DND-41 (cell line): Measurements from ENCODE around the gene PAFAH1B2.

Source experiments
- EZH2 ChIP-seq: IDR thresholded peaks from 3 replicates; pipeline ENCODE4 v1.6.1; 2012; ENCODE audit warnings: borderline replicate concordance, low read depth, mild to moderate bottlenecking, moderate library complexity, low read length, inconsistent platforms; ENCODE audit not compliant: severe bottlenecking
- TF ChIP-seq, protein P1 (sequence below): IDR thresholded peaks from 2 replicates; pipeline ENCODE4 v1.5.1; 2012; ENCODE audit warnings: borderline replicate concordance, low read length, moderate library complexity, mild to moderate bottlenecking; ENCODE audit not compliant: poor library complexity, severe bottlenecking; ENCODE audit errors: extremely low read depth

DNA sequence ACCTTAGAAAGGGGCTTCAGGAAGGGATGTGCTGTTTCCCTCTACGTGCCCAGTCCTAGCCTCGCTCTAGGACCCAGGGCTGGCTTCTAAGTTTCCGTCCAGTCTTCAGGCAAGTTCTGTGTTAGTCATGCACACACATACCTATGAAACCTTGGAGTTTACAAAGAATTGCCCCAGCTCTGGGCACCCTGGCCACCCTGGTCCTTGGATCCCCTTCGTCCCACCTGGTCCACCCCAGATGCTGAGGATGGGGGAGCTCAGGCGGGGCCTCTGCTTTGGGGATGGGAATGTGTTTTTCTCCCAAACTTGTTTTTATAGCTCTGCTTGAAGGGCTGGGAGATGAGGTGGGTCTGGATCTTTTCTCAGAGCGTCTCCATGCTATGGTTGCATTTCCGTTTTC is 52.9 kb downstream of the PAFAH1B2 start:
- TF ChIP-seq, protein P1, sequence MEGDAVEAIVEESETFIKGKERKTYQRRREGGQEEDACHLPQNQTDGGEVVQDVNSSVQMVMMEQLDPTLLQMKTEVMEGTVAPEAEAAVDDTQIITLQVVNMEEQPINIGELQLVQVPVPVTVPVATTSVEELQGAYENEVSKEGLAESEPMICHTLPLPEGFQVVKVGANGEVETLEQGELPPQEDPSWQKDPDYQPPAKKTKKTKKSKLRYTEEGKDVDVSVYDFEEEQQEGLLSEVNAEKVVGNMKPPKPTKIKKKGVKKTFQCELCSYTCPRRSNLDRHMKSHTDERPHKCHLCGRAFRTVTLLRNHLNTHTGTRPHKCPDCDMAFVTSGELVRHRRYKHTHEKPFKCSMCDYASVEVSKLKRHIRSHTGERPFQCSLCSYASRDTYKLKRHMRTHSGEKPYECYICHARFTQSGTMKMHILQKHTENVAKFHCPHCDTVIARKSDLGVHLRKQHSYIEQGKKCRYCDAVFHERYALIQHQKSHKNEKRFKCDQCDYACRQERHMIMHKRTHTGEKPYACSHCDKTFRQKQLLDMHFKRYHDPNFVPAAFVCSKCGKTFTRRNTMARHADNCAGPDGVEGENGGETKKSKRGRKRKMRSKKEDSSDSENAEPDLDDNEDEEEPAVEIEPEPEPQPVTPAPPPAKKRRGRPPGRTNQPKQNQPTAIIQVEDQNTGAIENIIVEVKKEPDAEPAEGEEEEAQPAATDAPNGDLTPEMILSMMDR = no peak
- TF ChIP-seq EZH2 = no peak
